Lung (tissue), 12 donors: ENCODE measurements around the gene LNP1. TPM values are rescaled to one million over a fixed set of nuclear protein-coding genes. Genes with fewer than 3 reads are reported as not detected.

Experiments used
- ATAC-seq: fragments of 200-7000 bp; cut with Tn5 transposase; one replicate; pipeline ENCODE4 v1.9.1; 2020; ENCODE audit warnings: moderate number of reproducible peaks; ENCODE audit not compliant: insufficient read depth, low FRiP score
- DNase-seq, 3 donors: peaks; one replicate each; pipeline ENCODE4 v3.0.0-alpha.2; 2013 to 2017
- H3K27ac ChIP-seq, 2 donors: one replicate each; pipeline ENCODE4 v1.5.1; 2013; ENCODE audit warnings: mild to moderate bottlenecking in 2 of 2, moderate library complexity in 2 of 2, control low read depth in 1 of 2, inconsistent platforms in 1 of 2, low read depth in 1 of 2, low read length in 1 of 2
- H3K27me3 ChIP-seq, 3 donors: one replicate each; pipeline ENCODE4 v1.5.1; 2013; ENCODE audit warnings: low read length in 2 of 3; ENCODE audit not compliant: control insufficient read depth in 3 of 3, insufficient read depth in 3 of 3
- H3K36me3 ChIP-seq, 4 donors: one replicate each; pipeline ENCODE4 v1.5.1; 2013; ENCODE audit warnings: low read length in 4 of 4, mild to moderate bottlenecking in 1 of 4, moderate library complexity in 1 of 4; ENCODE audit not compliant: control insufficient read depth in 4 of 4, insufficient read depth in 4 of 4
- H3K4me1 ChIP-seq, 5 donors: one replicate each; pipeline ENCODE4 v1.5.1; 2013; ENCODE audit warnings: low read length in 5 of 5, mild to moderate bottlenecking in 2 of 5, moderate library complexity in 1 of 5; ENCODE audit not compliant: control insufficient read depth in 5 of 5, insufficient read depth in 5 of 5
- H3K4me3 ChIP-seq: one replicate; pipeline ENCODE4 v1.5.1; 2013; ENCODE audit warnings: mild to moderate bottlenecking, control low read depth, moderate library complexity
- H3K9ac ChIP-seq, 2 donors: one replicate each; pipeline ENCODE4 v1.5.1; 2013; ENCODE audit warnings: low read length in 2 of 2, control low read depth in 1 of 2; ENCODE audit not compliant: insufficient read depth in 1 of 2
- H3K9me3 ChIP-seq, 4 donors: one replicate each; pipeline ENCODE4 v1.5.1; 2013; ENCODE audit warnings: low read length in 3 of 4, mild to moderate bottlenecking in 1 of 4, moderate library complexity in 1 of 4; ENCODE audit not compliant: control insufficient read depth in 4 of 4, insufficient read depth in 3 of 4
- WGBS, 2 donors: extraction: QIAGEN DNeasy Blood & Tissue Kit; methylation state at CpG; one replicate each; pipeline ENCODE4 v1.1.7; 2013; 5-methylcytosine and 5-hydroxymethylcytosine counted together
- polyA plus RNA-seq, 2 donors: library from polyadenylated mRNA; stranded (reverse); fragments of 200-250 nt; gene quantifications; one replicate each; pipeline ENCODE4 v1.2.1, GENCODE V29; 2013
- total RNA-seq, 2 donors: library from RNA; depleted of rRNA in 1 of 2; stranded (reverse); fragments of >200 nt in 1 of 2; gene quantifications; one replicate each; pipeline ENCODE4 v1.2.1, GENCODE V29; 2014 to 2021
- TF ChIP-seq, protein P1 (sequence below): IDR thresholded peaks from 2 replicates; pipeline ENCODE4 v1.5.1; 2012; ENCODE audit warnings: mild to moderate bottlenecking; ENCODE audit errors: control extremely low read depth, extremely low read depth
- donor health status: control.
- donor health status: control.
- donor health status: Bipolar disorder and iron deficiency.
- donor health status: healthy.
- donor health status: DM: yes; HTN: yes; CAD: no.

Gene LNP1
- total and polyA plus RNA-seq, 4 donors, result 1.1 to 5.8 (median 2.2) TPM

DNA sequence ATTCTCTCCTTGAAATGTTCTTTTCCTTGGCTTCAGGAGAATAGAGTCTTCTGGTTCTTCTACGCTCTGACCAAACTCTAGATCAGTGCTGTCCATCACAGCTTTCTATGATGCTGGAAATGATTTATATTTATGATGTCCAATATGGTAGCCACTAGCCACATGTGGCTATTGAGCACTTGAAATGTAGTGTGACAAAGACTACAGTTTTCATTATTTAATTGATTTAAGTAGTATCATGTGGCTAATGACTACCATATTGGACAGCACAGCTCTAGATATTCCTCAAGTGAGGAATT lies 2.9 kb downstream of the LNP1 start:
- Histone ChIP-seq H3K4me3 (no peak overlapping the region), H3K4me1 (peaks cover 5 to 31% (median 6%) of the 10 kb centered on the region in 5 donors)

DNA sequence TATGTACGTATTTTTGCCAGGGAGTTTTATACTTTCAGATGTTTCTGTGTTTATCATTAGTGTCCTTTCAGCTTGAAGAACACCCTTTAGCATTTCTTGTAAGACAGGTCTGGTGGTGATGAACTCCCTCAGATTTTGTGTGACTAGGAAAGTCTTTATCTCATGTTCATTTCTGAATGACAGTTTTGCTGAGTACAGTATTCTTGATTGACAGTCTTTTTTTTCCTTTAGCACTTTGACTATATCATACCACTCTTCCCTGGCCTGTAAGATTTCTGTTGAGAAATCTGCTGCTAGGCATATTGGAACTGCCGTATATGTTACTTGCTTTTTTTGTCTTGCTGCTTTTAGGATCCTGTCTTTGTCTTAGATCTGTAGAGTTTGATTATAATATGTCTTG lies 5.8 kb downstream of the LNP1 start:
- 66 to 74% methylated on average over 2 of the region's 2 CpGs for WGBS, 2 donors
- H3K9ac ChIP-seq, result no peak overlapping the region
- no peak overlapping the region for H3K4me3 ChIP-seq
- peaks cover 0 to 16% (median 0%) of the 10 kb centered on the region in 4 donors for H3K36me3 ChIP-seq
- H3K9me3 ChIP-seq, result peaks cover 0 to 10% (median 3%) of the 10 kb centered on the region in 4 donors
- H3K4me1 ChIP-seq, result peaks cover 0 to 20% (median 2%) of the 10 kb centered on the region in 5 donors
- no peaks in the 10 kb centered on the region for H3K27me3 ChIP-seq
- DNase-seq (no peak), ATAC-seq (no peak)
- TF ChIP-seq, protein P1, sequence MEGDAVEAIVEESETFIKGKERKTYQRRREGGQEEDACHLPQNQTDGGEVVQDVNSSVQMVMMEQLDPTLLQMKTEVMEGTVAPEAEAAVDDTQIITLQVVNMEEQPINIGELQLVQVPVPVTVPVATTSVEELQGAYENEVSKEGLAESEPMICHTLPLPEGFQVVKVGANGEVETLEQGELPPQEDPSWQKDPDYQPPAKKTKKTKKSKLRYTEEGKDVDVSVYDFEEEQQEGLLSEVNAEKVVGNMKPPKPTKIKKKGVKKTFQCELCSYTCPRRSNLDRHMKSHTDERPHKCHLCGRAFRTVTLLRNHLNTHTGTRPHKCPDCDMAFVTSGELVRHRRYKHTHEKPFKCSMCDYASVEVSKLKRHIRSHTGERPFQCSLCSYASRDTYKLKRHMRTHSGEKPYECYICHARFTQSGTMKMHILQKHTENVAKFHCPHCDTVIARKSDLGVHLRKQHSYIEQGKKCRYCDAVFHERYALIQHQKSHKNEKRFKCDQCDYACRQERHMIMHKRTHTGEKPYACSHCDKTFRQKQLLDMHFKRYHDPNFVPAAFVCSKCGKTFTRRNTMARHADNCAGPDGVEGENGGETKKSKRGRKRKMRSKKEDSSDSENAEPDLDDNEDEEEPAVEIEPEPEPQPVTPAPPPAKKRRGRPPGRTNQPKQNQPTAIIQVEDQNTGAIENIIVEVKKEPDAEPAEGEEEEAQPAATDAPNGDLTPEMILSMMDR, result no peak
- H3K27ac ChIP-seq, result no peak overlapping the region

More for the DNA sequence above, 2.9 kb downstream of the LNP1 start:
- Histone ChIP-seq H3K9ac (no peak overlapping the region), H3K27me3 (no peaks in the 10 kb centered on the region), H3K36me3 (peaks cover 0 to 11% (median 0%) of the 10 kb centered on the region in 4 donors), H3K9me3 (peaks cover 0 to 3% (median 1%) of the 10 kb centered on the region in 4 donors), H3K27ac (no peak overlapping the region)
- TF ChIP-seq, protein P1, result no peak
- no peak for DNase-seq
- WGBS, 2 donors, result 97% methylated on average over 1 of the region's 1 CpG
- ATAC-seq, result no peak

DNA sequence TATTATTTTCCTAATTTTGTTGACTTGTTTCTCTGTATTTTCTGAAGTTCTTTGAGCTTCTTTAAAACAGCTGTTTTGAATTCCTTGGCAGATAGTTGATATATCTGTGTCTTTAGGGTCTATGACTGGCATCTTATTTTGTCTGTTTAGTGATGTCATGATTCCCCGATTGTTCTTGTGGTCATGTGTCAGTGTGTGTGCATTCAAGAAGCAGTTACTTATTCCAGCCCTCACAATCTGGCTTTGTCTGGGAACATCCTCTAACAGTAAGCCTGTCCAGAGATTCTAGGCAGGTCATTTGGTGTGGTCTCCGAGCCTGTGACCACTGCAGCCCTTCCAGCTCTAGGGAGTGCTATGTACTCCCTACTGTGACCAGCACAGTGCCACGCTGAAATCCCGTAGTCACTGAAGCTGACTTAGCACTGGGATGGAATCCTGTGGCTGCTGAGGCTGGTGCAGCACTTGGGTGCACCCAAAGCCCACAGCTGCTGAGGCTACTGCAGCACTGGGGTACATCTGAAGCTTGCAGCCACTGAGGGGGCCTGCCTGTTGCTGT lies 6.7 kb downstream of the LNP1 start:
- Histone ChIP-seq H3K27ac (no peak overlapping the region), H3K4me3 (no peak overlapping the region), H3K9me3 (peaks cover 0 to 10% (median 3%) of the 10 kb centered on the region in 4 donors), H3K27me3 (no peaks in the 10 kb centered on the region), H3K36me3 (peaks cover 0 to 16% (median 3%) of the 10 kb centered on the region in 4 donors), H3K9ac (no peak overlapping the region), H3K4me1 (peaks cover 0 to 11% (median 0%) of the 10 kb centered on the region in 5 donors)
- ATAC-seq, result no peak
- WGBS, 2 donors, result 96 to 97% methylated on average over 4 of the region's 4 CpGs
- TF ChIP-seq, protein P1, result no peak
- no peak for DNase-seq
